GM10248 (cell line): ENCODE data around the gene PDZRN3.

Source experiments
- CTCF ChIA-PET: fragments of 300-600 bp; sonication (Branson Sonifier 250); formaldehyde crosslinking; extraction: SDS; loops from one replicate; lab custom pipeline; 2021; ENCODE audit warnings: antibody characterized with exemption; lab: Yijun Ruan, JAX
- POLR2A ChIA-PET: fragments of 350-650 bp; sonication (Branson Sonifier 250); formaldehyde crosslinking; extraction: SDS; loops from one replicate; lab custom pipeline; 2020; ENCODE audit warnings: antibody characterized with exemption; lab: Yijun Ruan, JAX
- DNase-seq: peaks from one replicate; pipeline ENCODE4 v3.0.0; 2012; ENCODE audit errors: extremely low spot score
- CTCF ChIP-seq: IDR thresholded peaks from 2 replicates; pipeline ENCODE4 v1.5.1; 2012; ENCODE audit warnings: mild to moderate bottlenecking, low read depth; ENCODE audit errors: extremely low read depth, missing control alignments, control extremely low read depth

PDZRN3 gene

GRCh38 chr3:73493543-73494308 lies 131.0 kb downstream of the PDZRN3 start:
- no peak for TF ChIP-seq CTCF
- no peak for DNase-seq
- POLR2A ChIA-PET = no interaction called here
- CTCF ChIA-PET = interaction anchor here (0.9 to 6.4 kb wide), 5 partner anchors 9 to 392 kb away, joined by 3 to 33 read pairs (median 3); no protein-coding TSS in a partner anchor

- CTCF ChIA-PET = interaction anchor here (6.4 kb wide), 1 partner anchor 11 kb away, joined by 33 read pairs; no protein-coding TSS in a partner anchor
- POLR2A ChIA-PET = no interaction called here
- TF ChIP-seq CTCF = no peak
- no peak for DNase-seq
Observed at GRCh38 chr3:73492186-73492585, 132.6 kb downstream of the PDZRN3 start.

- DNase-seq = no peak
- no peak for TF ChIP-seq CTCF
- POLR2A ChIA-PET = no interaction called here
- CTCF ChIA-PET = interaction anchor here (1.4 to 6.4 kb wide), 2 partner anchors 11 to 17 kb away, joined by 5 to 33 read pairs; no protein-coding TSS in a partner anchor
Observed at GRCh38 chr3:73491287-73491662, 133.5 kb downstream of the PDZRN3 start.

- TF ChIP-seq CTCF = no peak
- DNase-seq = no peak
- ChIA-PET CTCF (interaction anchor here (1.4 to 6.4 kb wide), 2 partner anchors 12 to 17 kb away, joined by 5 to 33 read pairs; no protein-coding TSS in a partner anchor), POLR2A (no interaction called here)
Observed at GRCh38 chr3:73490453-73491286, 134.1 kb downstream of the PDZRN3 start.

- CTCF ChIA-PET = interaction anchor here (1.1 to 4.9 kb wide), 8 partner anchors 9 to 41 kb away, joined by 3 to 43 read pairs (median 6); no protein-coding TSS in a partner anchor
- no peak for TF ChIP-seq CTCF
- DNase-seq = no peak
- POLR2A ChIA-PET = no interaction called here
Observed at GRCh38 chr3:73485877-73486330, 138.8 kb downstream of the PDZRN3 start.

- no peak for TF ChIP-seq CTCF
- no peak for DNase-seq
- ChIA-PET POLR2A (no interaction called here), CTCF (interaction anchor here (1.0 to 4.9 kb wide), 10 partner anchors 9 to 39 kb away, joined by 3 to 43 read pairs (median 4); no protein-coding TSS in a partner anchor)
Observed at GRCh38 chr3:73484656-73485248, 140.0 kb downstream of the PDZRN3 start.
